Dendritic cell treated with granulocyte-macrophage colony-stimulating factor and Interleukin-4, amounts not matched to agents 40 ng/mL and 50 ng/mL, for 4 days (primary cell): ENCODE measurements around the gene HDAC4.

ENCODE experiments used
- H3K27ac Mint-ChIP-seq: one replicate; pipeline ENCODE4 v1.8.0; 2022; ENCODE audit warnings: mild to moderate bottlenecking, mixed read lengths
- H3K27me3 Mint-ChIP-seq: one replicate; pipeline ENCODE4 v1.8.0; 2022; ENCODE audit warnings: mild to moderate bottlenecking, mixed read lengths
- H3K36me3 Mint-ChIP-seq: one replicate; pipeline ENCODE4 v1.8.0; 2022; ENCODE audit warnings: low read depth, mixed read lengths
- H3K4me1 Mint-ChIP-seq: one replicate; pipeline ENCODE4 v1.8.0; 2022; ENCODE audit warnings: low read depth, mixed read lengths
- H3K4me3 Mint-ChIP-seq: one replicate; pipeline ENCODE4 v1.8.0; 2022; ENCODE audit warnings: mild to moderate bottlenecking, moderate library complexity, mixed read lengths
- H3K9me3 Mint-ChIP-seq: one replicate; pipeline ENCODE4 v1.8.0; 2022; ENCODE audit warnings: mixed read lengths
- intact Hi-C: fragments of 100-400 bp; cut with micrococcal nuclease; formaldehyde crosslinking; loops from one replicate; pipeline ENCODE4 v1.15.0; 2022

HDAC4 gene

GRCh38 chr2:239212929-239213642, 187.7 kb downstream of the HDAC4 start:
- no peak overlapping the region for H3K4me3 Mint-ChIP-seq
- peaks cover 76% of the 10 kb centered on the region for H3K4me1 Mint-ChIP-seq
- no peaks in the 10 kb centered on the region for H3K27me3 Mint-ChIP-seq
- H3K36me3 Mint-ChIP-seq: peaks cover 17% of the 10 kb centered on the region
- no peaks in the 10 kb centered on the region for H3K9me3 Mint-ChIP-seq
- H3K27ac Mint-ChIP-seq: peak overlapping the region; percentile 31
- intact Hi-C loops: no loop called here

- Mint-ChIP-seq H3K4me1 (peaks cover 68% of the 10 kb centered on the region), H3K27me3 (no peaks in the 10 kb centered on the region), H3K4me3 (no peak overlapping the region), H3K36me3 (peaks cover 17% of the 10 kb centered on the region), H3K27ac (peak overlapping the region; percentile 31), H3K9me3 (no peaks in the 10 kb centered on the region)
- intact Hi-C loops: no loop called here
Measured at GRCh38 chr2:239212121-239212928, 188.5 kb downstream of the HDAC4 start.

- Mint-ChIP-seq H3K4me1 (peaks cover 63% of the 10 kb centered on the region), H3K4me3 (no peak overlapping the region), H3K9me3 (no peaks in the 10 kb centered on the region), H3K36me3 (peaks cover 17% of the 10 kb centered on the region), H3K27ac (no peak overlapping the region), H3K27me3 (no peaks in the 10 kb centered on the region)
- intact Hi-C loops: no loop called here
Measured at GRCh38 chr2:239211396-239212094, 189.3 kb downstream of the HDAC4 start.

- no peaks in the 10 kb centered on the region for H3K9me3 Mint-ChIP-seq
- H3K27me3 Mint-ChIP-seq: no peaks in the 10 kb centered on the region
- no peak overlapping the region for H3K4me3 Mint-ChIP-seq
- peaks cover 65% of the 10 kb centered on the region for H3K4me1 Mint-ChIP-seq
- H3K36me3 Mint-ChIP-seq: peaks cover 10% of the 10 kb centered on the region
- no peak overlapping the region for H3K27ac Mint-ChIP-seq
- intact Hi-C loops: no loop called here
Measured at GRCh38 chr2:239209783-239210182, 191.0 kb downstream of the HDAC4 start.

- no peaks in the 10 kb centered on the region for H3K9me3 Mint-ChIP-seq
- peaks cover 4% of the 10 kb centered on the region for H3K36me3 Mint-ChIP-seq
- H3K4me1 Mint-ChIP-seq: peaks cover 66% of the 10 kb centered on the region
- no peak overlapping the region for H3K4me3 Mint-ChIP-seq
- intact Hi-C loops: no loop called here
- H3K27ac Mint-ChIP-seq: peak overlapping the region; percentile 58
- no peaks in the 10 kb centered on the region for H3K27me3 Mint-ChIP-seq
Measured at GRCh38 chr2:239208465-239209180, 192.2 kb downstream of the HDAC4 start.

GRCh38 chr2:239206851-239207250, 194.0 kb downstream of the HDAC4 start:
- Mint-ChIP-seq H3K4me3 (no peak overlapping the region), H3K9me3 (no peaks in the 10 kb centered on the region), H3K4me1 (peaks cover 69% of the 10 kb centered on the region), H3K27ac (no peak overlapping the region), H3K27me3 (no peaks in the 10 kb centered on the region), H3K36me3 (peaks cover 18% of the 10 kb centered on the region)
- intact Hi-C loops: no loop called here

- peak overlapping the region; percentile 36 for H3K27ac Mint-ChIP-seq
- intact Hi-C loops: no loop called here
- peaks cover 20% of the 10 kb centered on the region for H3K36me3 Mint-ChIP-seq
- no peak overlapping the region for H3K4me3 Mint-ChIP-seq
- no peaks in the 10 kb centered on the region for H3K27me3 Mint-ChIP-seq
- H3K9me3 Mint-ChIP-seq: no peaks in the 10 kb centered on the region
- H3K4me1 Mint-ChIP-seq: peaks cover 64% of the 10 kb centered on the region
Measured at GRCh38 chr2:239206042-239206441, 194.8 kb downstream of the HDAC4 start.

GRCh38 chr2:239204876-239205468, 195.8 kb downstream of the HDAC4 start:
- Mint-ChIP-seq H3K9me3 (no peaks in the 10 kb centered on the region), H3K4me1 (peaks cover 66% of the 10 kb centered on the region), H3K27ac (peak overlapping the region; percentile 36), H3K36me3 (peaks cover 24% of the 10 kb centered on the region), H3K4me3 (no peak overlapping the region), H3K27me3 (no peaks in the 10 kb centered on the region)
- intact Hi-C loops: no loop called here

GRCh38 chr2:239204136-239204875, 196.5 kb downstream of the HDAC4 start:
- Mint-ChIP-seq H3K27ac (peak overlapping the region; percentile 36), H3K4me3 (no peak overlapping the region), H3K27me3 (no peaks in the 10 kb centered on the region), H3K4me1 (peaks cover 67% of the 10 kb centered on the region), H3K9me3 (no peaks in the 10 kb centered on the region), H3K36me3 (peaks cover 29% of the 10 kb centered on the region)
- intact Hi-C loops: no loop called here

GRCh38 chr2:239203443-239204135, 197.2 kb downstream of the HDAC4 start:
- Mint-ChIP-seq H3K27ac (no peak overlapping the region), H3K9me3 (no peaks in the 10 kb centered on the region), H3K4me1 (peaks cover 71% of the 10 kb centered on the region), H3K36me3 (peaks cover 36% of the 10 kb centered on the region), H3K4me3 (no peak overlapping the region), H3K27me3 (no peaks in the 10 kb centered on the region)
- intact Hi-C loops: no loop called here

- Mint-ChIP-seq H3K27me3 (no peaks in the 10 kb centered on the region), H3K27ac (no peak overlapping the region), H3K9me3 (no peaks in the 10 kb centered on the region), H3K4me3 (no peak overlapping the region), H3K4me1 (peaks cover 66% of the 10 kb centered on the region), H3K36me3 (peaks cover 43% of the 10 kb centered on the region)
- intact Hi-C loops: no loop called here
Measured at GRCh38 chr2:239202836-239203235, 198.0 kb downstream of the HDAC4 start.

- Mint-ChIP-seq H3K4me1 (peaks cover 66% of the 10 kb centered on the region), H3K4me3 (no peak overlapping the region)
- intact Hi-C loops: no loop called here
Measured at GRCh38 chr2:239202343-239202742, 198.5 kb downstream of the HDAC4 start.

More at GRCh38 chr2:239202343-239202742, 198.5 kb downstream of the HDAC4 start:
- Mint-ChIP-seq H3K27ac (no peak overlapping the region), H3K27me3 (no peaks in the 10 kb centered on the region), H3K36me3 (peaks cover 48% of the 10 kb centered on the region), H3K9me3 (no peaks in the 10 kb centered on the region)
